ENCODE results near the gene NPAS3.

The NPAS3 gene

GRCh38 chr14:33685698-33686097 is 747.0 kb downstream of the NPAS3 start:
- TF ChIP-seq CTCF (conservative IDR thresholded peaks at IDR 0.05; ENCODE audit: low read depth, low read length): no peak
- no peak overlapping the region for H3K4me3 ChIP-seq (IDR thresholded peaks at IDR 0.05; ENCODE audit: insufficient read depth, low read depth, low read length)
- H3K27ac ChIP-seq: no peak overlapping the region
- H3K27me3 ChIP-seq (ENCODE audit: insufficient read depth, low read depth): no peaks in the 10 kb centered on the region
- H3K79me2 ChIP-seq (ENCODE audit: insufficient read depth, low read depth): no peaks in the 10 kb centered on the region
- no peak overlapping the region for H3K9ac ChIP-seq
- H3K36me3 ChIP-seq (ENCODE audit: insufficient read depth): no peaks in the 10 kb centered on the region
- no peak overlapping the region for H3K4me2 ChIP-seq
- H2AFZ ChIP-seq (ENCODE audit: low read depth): no peak overlapping the region
- no peaks in the 10 kb centered on the region for H4K20me1 ChIP-seq (ENCODE audit: insufficient read depth)
- no peaks in the 10 kb centered on the region for H3K4me1 ChIP-seq (ENCODE audit: low read depth, poor library complexity, severe bottlenecking)

GRCh38 chr14:33686218-33686617 is 747.5 kb downstream of the NPAS3 start:
- H4K20me1 ChIP-seq (ENCODE audit: insufficient read depth): no peaks in the 10 kb centered on the region
- H3K36me3 ChIP-seq (ENCODE audit: insufficient read depth): no peaks in the 10 kb centered on the region
- no peaks in the 10 kb centered on the region for H3K79me2 ChIP-seq (ENCODE audit: insufficient read depth, low read depth)
- H3K4me3 ChIP-seq (IDR thresholded peaks at IDR 0.05; ENCODE audit: insufficient read depth, low read depth, low read length): no peak overlapping the region
- H3K4me2 ChIP-seq: no peak overlapping the region
- H3K27me3 ChIP-seq (ENCODE audit: insufficient read depth, low read depth): no peaks in the 10 kb centered on the region
- no peak for TF ChIP-seq CTCF (conservative IDR thresholded peaks at IDR 0.05; ENCODE audit: low read depth, low read length)
- no peaks in the 10 kb centered on the region for H3K4me1 ChIP-seq (ENCODE audit: low read depth, poor library complexity, severe bottlenecking)
- H3K9ac ChIP-seq: no peak overlapping the region
- H2AFZ ChIP-seq (ENCODE audit: low read depth): no peak overlapping the region
- no peak overlapping the region for H3K27ac ChIP-seq

DNA sequence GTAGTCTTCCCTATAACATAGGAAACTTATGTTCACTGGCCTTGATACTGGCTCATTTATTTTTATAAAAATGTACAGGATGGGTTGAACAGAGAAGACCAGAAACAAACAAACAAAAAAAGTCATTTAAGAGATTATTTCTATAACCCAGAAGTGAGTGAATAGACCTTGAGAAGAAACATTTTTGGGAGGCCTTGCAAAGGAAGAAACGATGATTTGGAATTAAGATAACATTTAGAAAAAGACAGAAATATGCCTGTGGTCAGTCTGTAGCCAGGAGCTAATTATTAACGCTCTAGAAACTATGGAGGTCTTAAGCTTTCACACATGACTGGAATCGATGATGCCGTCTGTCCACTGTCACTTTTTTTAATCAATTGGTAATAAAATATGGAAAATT is 748.2 kb downstream of the NPAS3 start:
- H3K4me3 ChIP-seq (IDR thresholded peaks at IDR 0.05; ENCODE audit: insufficient read depth, low read depth, low read length): no peak overlapping the region
- no peak overlapping the region for H2AFZ ChIP-seq (ENCODE audit: low read depth)
- no peak overlapping the region for H3K4me2 ChIP-seq
- H3K9ac ChIP-seq: no peak overlapping the region
- H3K27me3 ChIP-seq (ENCODE audit: insufficient read depth, low read depth): no peaks in the 10 kb centered on the region
- H3K4me1 ChIP-seq (ENCODE audit: low read depth, poor library complexity, severe bottlenecking): no peaks in the 10 kb centered on the region
- TF ChIP-seq CTCF (conservative IDR thresholded peaks at IDR 0.05; ENCODE audit: low read depth, low read length): no peak
- H3K79me2 ChIP-seq (ENCODE audit: insufficient read depth, low read depth): no peaks in the 10 kb centered on the region
- no peak overlapping the region for H3K27ac ChIP-seq
- H3K36me3 ChIP-seq (ENCODE audit: insufficient read depth): no peaks in the 10 kb centered on the region
- no peaks in the 10 kb centered on the region for H4K20me1 ChIP-seq (ENCODE audit: insufficient read depth)

DNA sequence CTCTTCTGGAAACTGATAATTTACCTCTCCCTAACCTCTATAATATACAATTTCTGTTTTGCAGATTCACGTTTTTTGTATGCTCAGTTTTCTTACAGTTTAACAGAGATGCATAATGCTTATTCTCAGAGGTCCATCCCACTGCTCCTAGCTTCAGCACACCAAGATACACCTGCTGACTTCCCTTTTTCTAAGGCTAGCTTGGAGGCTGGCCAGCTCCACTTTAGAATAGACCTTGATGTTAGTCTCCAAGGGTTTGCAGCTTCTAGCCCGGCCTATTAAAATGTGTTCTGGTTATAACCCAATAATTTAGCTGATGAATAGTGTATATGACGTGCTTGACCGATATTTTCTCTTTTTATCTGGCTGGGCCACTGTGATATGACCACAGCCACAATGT is 751.0 kb downstream of the NPAS3 start:
- Histone ChIP-seq H3K4me3 (IDR thresholded peaks at IDR 0.05; ENCODE audit: insufficient read depth, low read depth, low read length) (no peak overlapping the region), H3K9ac (no peak overlapping the region), H3K27ac (no peak overlapping the region), H3K4me1 (ENCODE audit: low read depth, poor library complexity, severe bottlenecking) (no peaks in the 10 kb centered on the region), H3K36me3 (ENCODE audit: insufficient read depth) (no peaks in the 10 kb centered on the region), H3K79me2 (ENCODE audit: insufficient read depth, low read depth) (no peaks in the 10 kb centered on the region), H3K27me3 (ENCODE audit: insufficient read depth, low read depth) (no peaks in the 10 kb centered on the region), H4K20me1 (ENCODE audit: insufficient read depth) (no peaks in the 10 kb centered on the region), H2AFZ (ENCODE audit: low read depth) (no peak overlapping the region), H3K4me2 (no peak overlapping the region)
- no peak for TF ChIP-seq CTCF (conservative IDR thresholded peaks at IDR 0.05; ENCODE audit: low read depth, low read length)

- Histone ChIP-seq H3K27ac (no peak overlapping the region), H3K4me2 (no peak overlapping the region), H3K27me3 (ENCODE audit: insufficient read depth, low read depth) (no peaks in the 10 kb centered on the region), H3K4me1 (ENCODE audit: low read depth, poor library complexity, severe bottlenecking) (no peaks in the 10 kb centered on the region), H3K36me3 (ENCODE audit: insufficient read depth) (no peaks in the 10 kb centered on the region), H3K9ac (no peak overlapping the region), H4K20me1 (ENCODE audit: insufficient read depth) (no peaks in the 10 kb centered on the region), H3K79me2 (ENCODE audit: insufficient read depth, low read depth) (no peaks in the 10 kb centered on the region), H3K4me3 (IDR thresholded peaks at IDR 0.05; ENCODE audit: insufficient read depth, low read depth, low read length) (no peak overlapping the region), H2AFZ (ENCODE audit: low read depth) (no peak overlapping the region)
- TF ChIP-seq CTCF (conservative IDR thresholded peaks at IDR 0.05; ENCODE audit: low read depth, low read length): no peak
These were observed 753.2 kb downstream of the NPAS3 start for GRCh38 chr14:33691907-33692306.
